HG03095 (cell line): Measurements from ENCODE around the gene SPTSSB.

ENCODE experiments used
- ATAC-seq: cut with Tn5 transposase; IDR thresholded peaks from one replicate; pipeline ENCODE4 v1.9.1; 2021; ENCODE audit warnings: moderate library complexity; ENCODE audit not compliant: unreplicated experiment

Gene SPTSSB

GRCh38 chr3:161339517-161340500 lies 31.5 kb downstream of the SPTSSB start:
- no peak for ATAC-seq

DNA sequence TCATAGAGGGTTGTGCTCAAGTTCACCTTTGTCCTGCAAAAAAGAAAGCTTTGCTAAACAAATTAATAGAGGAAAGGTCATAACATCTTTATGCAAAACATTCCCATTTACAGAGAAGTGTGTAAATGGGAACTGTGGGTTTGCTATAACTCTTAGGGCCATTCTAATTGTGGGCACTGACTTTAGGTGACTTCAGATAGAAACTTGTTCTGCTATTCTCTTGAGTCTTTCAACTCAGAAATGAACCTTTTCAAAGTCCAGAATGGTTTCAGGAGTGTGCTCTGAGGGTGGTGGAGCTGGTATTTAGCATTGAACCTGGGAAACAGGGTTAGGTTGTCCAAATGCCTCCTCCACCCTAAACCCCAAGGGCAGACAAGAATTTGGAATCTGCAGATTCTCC lies 34.0 kb downstream of the SPTSSB start:
- no peak for ATAC-seq

DNA sequence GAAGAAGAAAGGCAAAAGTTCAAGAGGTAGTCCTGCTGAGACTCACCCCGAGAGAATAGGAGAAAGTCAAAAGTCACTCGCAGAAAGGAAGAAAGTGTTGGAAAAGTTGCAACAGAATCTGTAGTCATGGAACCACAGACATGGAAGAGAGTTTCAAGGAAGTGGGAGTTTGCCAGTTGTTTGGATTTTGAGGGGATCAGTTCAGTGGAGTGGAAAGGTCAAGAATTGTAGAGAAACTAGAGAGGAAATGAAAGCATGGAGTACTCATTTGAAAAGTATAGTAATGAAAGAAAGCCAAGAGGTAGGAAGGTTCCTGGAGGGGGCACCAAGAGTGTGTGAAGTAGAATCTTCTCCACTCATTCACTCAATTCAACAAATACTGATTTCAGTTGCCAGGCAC lies 34.7 kb downstream of the SPTSSB start:
- no peak for ATAC-seq

GRCh38 chr3:161333696-161334095 lies 37.6 kb downstream of the SPTSSB start:
- no peak for ATAC-seq

GRCh38 chr3:161332792-161333191 lies 38.5 kb downstream of the SPTSSB start:
- no peak for ATAC-seq

DNA sequence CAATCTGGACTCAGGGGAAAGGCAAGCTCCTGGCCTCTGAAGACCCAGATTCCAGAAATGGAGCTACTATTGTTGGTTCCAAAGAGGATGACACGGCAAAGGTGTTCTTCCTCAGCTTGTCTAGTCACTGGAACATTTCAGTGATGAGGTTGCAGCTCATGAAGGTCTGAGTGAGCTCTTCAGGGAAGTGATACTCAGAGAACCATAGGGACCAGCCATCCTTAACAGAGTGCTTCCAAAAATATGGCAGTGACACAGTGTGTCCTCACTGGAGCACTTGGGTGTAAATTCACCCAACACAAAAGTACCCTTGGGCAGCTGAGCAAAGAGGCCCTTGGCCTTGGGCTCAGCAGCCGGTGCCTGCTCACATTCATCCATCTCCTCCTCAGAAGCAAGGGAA lies 46.3 kb downstream of the SPTSSB start:
- ATAC-seq, result no peak

- ATAC-seq, result no peak
These were observed 47.2 kb downstream of the SPTSSB start for GRCh38 chr3:161323926-161324621.

- no peak for ATAC-seq
These were observed 48.3 kb downstream of the SPTSSB start for GRCh38 chr3:161322781-161323568.

DNA sequence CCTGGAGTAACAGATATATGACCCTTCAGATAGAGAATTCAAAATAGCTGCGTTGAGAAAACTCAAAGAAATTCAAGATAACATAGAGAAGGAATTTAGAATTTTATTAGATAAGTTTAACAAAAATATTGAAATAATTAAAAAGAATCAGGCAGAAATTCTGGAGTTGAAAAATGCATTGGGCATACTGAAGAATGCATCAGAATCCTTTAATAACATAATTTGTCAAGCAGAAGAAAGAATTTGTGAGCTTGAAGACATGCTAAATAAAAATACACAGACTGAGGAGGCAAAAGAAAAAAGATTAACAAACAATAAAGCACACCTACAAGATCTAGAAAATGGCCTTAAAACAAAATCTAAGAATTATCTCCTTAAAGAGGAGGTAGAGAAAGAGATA lies 50.5 kb downstream of the SPTSSB start:
- no peak for ATAC-seq

- ATAC-seq, result no peak
These were observed 51.5 kb downstream of the SPTSSB start for GRCh38 chr3:161319867-161320266.

DNA sequence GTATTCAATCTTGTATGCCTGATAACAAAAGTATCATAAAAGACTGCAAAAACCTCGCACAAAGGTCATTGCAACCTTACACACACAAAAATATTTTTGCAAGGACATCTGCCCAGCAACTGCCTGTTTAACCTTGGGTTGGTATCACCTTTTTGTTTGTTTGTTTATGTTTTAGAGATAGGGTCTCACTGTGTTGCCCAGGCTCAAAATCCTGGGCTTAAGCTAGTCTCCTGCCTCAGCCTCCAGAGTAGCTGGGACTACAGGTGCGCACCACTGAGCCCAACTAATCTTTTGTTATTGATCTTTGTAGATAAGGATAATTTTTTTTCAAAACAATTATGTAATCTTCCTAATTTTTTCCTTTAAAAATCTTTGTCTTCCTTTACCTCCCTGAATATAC lies 54.2 kb downstream of the SPTSSB start:
- ATAC-seq, result no peak

DNA sequence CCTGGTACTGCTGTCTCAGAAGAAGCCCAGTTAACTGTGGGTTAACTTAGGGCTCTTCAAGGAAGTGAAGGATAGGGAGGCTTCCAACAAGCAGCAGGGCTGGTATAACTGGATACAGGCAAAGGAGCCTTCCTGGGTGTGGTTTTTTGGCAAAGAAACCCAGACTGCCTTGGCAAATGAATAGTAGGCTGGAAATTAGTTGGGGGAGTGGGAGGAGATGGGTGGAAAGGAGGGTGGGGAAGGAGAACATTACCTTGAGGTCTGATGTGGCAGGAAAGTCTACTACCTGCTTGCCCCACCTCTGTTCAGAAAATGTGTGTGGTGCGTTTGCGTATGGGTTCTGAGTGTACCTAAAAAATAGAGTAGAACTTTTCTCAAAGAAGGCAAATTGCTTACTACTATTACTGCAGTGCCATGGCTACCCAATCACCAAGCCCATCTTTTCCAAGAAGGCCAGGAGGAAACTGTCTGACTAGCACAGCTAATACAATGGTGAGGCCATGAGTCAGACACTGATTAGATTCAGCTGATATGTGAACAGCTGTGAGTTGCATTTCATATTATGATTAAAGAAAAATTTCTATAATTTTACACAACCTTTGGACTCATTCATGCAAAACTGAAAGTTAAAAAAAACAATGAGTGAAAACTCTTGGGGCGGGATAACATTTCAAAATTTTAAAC lies 55.2 kb downstream of the SPTSSB start:
- no peak for ATAC-seq

- ATAC-seq, result peak; percentile 52
These were observed 56.4 kb downstream of the SPTSSB start for GRCh38 chr3:161314836-161315395.

- ATAC-seq, result peak; percentile 74
These were observed 60.5 kb downstream of the SPTSSB start for GRCh38 chr3:161310649-161311423.

- no peak for ATAC-seq
These were observed 66.0 kb downstream of the SPTSSB start for GRCh38 chr3:161305095-161305991.

- no peak for ATAC-seq
These were observed 74.5 kb downstream of the SPTSSB start for GRCh38 chr3:161296814-161297213.

DNA sequence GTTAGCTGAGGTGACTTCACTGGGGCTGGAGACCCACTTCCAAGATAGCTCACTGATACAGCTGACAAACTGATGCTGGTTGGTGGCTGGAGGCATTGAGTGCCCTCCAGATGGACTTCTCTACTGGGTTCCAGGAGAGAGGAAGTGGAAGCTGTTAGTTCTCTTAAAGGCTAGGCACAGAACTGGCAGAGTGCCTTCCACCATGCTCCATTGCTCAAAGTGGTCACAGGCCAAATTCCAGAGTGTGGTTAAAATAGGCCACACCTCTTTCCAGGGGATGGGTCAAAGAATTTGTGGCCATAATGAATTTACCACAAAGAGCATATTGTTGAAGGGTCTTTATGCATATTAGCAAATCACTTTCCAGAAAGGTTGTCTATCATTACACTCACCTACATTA lies 76.0 kb downstream of the SPTSSB start:
- no peak for ATAC-seq
